Ishikawa (cell line): ENCODE data around the gene A1CF.

Experiments used
- RAD21 ChIP-seq: IDR thresholded peaks from 2 replicates; pipeline ENCODE4 v1.6.1; 2012; ENCODE audit warnings: low read depth

Gene A1CF

DNA sequence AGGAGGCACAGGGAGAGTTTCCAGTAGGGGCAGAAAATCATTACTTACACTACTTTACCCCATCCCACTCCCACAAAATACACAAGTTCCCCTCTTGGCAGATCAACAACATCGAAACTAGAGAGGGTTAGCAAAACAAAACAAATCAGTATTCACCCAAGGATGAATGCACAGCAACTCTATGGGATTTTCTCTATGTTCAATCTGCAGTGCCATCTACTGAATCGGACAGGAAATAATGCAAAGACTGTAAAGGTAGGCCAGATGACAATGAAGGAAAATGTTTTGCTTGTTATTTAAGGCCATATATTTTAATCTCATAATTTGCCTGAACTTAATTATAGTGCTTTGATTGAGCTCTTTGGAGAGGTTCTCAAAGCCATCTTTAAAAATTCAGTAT lies 110.6 kb downstream of the A1CF start:
- TF ChIP-seq RAD21: peak; percentile 13; the same call in 1 of the 2 replicates
